Activated naive CD4-positive, alpha-beta T cell treated with anti-CD3 and anti-CD28 coated beads, Interleukin-2, amount 10 ng/mL, durations not matched to agents 7 days and 5 days (primary cell): ENCODE data around the gene SPSB2.

Experiments used
- CTCF ChIA-PET: fragments of 350-600 bp; sonication (Branson Sonifier 250); formaldehyde crosslinking; loops from one replicate; lab custom pipeline; 2021; ENCODE audit warnings: antibody characterized with exemption; lab: Charles Lee
- DNase-seq: peaks from one replicate; pipeline ENCODE4 v3.0.0-alpha.2; 2020
- H3K27ac Mint-ChIP-seq: one replicate; pipeline ENCODE4 v1.8.0; 2021; ENCODE audit warnings: mild to moderate bottlenecking, moderate library complexity, mixed read lengths
- H3K27me3 Mint-ChIP-seq: one replicate; pipeline ENCODE4 v1.8.0; 2021; ENCODE audit warnings: mild to moderate bottlenecking, mixed read lengths
- H3K36me3 Mint-ChIP-seq: one replicate; pipeline ENCODE4 v1.8.0; 2021; ENCODE audit warnings: mixed read lengths
- H3K4me1 Mint-ChIP-seq: one replicate; pipeline ENCODE4 v1.8.0; 2021; ENCODE audit warnings: mixed read lengths
- H3K4me3 Mint-ChIP-seq: one replicate; pipeline ENCODE4 v1.8.0; 2021; ENCODE audit warnings: mild to moderate bottlenecking, moderate library complexity, mixed read lengths
- H3K9me3 Mint-ChIP-seq: one replicate; pipeline ENCODE4 v1.8.0; 2021; ENCODE audit warnings: mixed read lengths

Gene SPSB2

GRCh38 chr12:6860942-6861341 lies 12.2 kb downstream of the SPSB2 start:
- Mint-ChIP-seq H3K4me1 (no peaks in the 10 kb centered on the region), H3K36me3 (peaks cover 73% of the 10 kb centered on the region), H3K27me3 (no peaks in the 10 kb centered on the region), H3K9me3 (no peaks in the 10 kb centered on the region), H3K4me3 (no peak overlapping the region), H3K27ac (no peak overlapping the region)
- CTCF ChIA-PET, result interaction anchor here (1.1 kb wide), 1 partner anchor 12 kb away, joined by 4 read pairs; the partner anchor contains the start of gene SPSB2
- no peak for DNase-seq

DNA sequence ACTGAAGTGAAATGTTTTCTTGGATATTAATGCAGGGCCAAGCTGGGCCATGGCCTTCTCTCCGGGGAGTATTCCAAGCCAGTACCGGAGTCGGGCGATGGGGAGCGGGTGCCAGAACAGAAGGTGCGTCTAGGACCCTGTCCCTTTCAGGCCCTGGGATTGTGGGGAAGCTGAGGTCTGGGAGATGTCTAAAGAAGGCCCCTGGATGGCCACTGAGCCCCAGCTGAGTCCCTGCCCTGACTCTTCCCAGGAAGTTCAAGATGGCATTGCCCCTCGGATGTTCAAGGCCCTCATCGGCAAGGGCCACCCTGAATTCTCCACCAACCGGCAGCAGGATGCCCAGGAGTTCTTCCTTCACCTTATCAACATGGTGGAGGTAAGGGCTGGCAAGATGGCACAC lies 13.0 kb downstream of the SPSB2 start:
- CTCF ChIA-PET, result no interaction called here
- peaks cover 70% of the 10 kb centered on the region for H3K36me3 Mint-ChIP-seq
- no peak overlapping the region for H3K4me3 Mint-ChIP-seq
- no peaks in the 10 kb centered on the region for H3K27me3 Mint-ChIP-seq
- H3K27ac Mint-ChIP-seq, result no peak overlapping the region
- no peaks in the 10 kb centered on the region for H3K9me3 Mint-ChIP-seq
- H3K4me1 Mint-ChIP-seq, result peaks cover under 1% of the 10 kb centered on the region
- no peak for DNase-seq

DNA sequence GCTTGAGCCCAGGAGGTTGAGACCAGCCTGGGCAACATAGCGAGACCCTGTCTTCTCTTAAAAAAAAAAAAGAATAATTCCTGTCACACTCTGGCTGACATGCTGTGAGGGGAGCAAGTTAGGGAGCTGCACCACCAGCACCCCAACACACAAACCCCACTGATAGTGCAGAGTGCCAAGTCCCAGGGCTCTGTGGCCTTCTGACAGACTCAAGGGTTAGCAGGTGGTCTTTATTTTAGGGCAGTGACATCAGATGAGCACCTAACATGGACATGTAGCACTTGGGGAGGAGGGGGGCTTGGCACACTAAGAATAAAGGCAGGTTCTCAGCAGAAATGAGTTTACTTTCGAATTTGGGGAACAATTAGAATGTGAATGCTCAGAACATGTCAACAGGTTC lies 14.3 kb downstream of the SPSB2 start:
- DNase-seq, result no peak
- no peaks in the 10 kb centered on the region for H3K9me3 Mint-ChIP-seq
- CTCF ChIA-PET, result no interaction called here
- H3K27ac Mint-ChIP-seq, result no peak overlapping the region
- no peaks in the 10 kb centered on the region for H3K27me3 Mint-ChIP-seq
- H3K4me1 Mint-ChIP-seq, result peaks cover 13% of the 10 kb centered on the region
- H3K36me3 Mint-ChIP-seq, result peaks cover 64% of the 10 kb centered on the region
- H3K4me3 Mint-ChIP-seq, result no peak overlapping the region

GRCh38 chr12:6855322-6855721 lies 17.8 kb downstream of the SPSB2 start:
- Mint-ChIP-seq H3K36me3 (peaks cover 43% of the 10 kb centered on the region), H3K9me3 (no peaks in the 10 kb centered on the region), H3K4me3 (no peak overlapping the region), H3K27me3 (no peaks in the 10 kb centered on the region), H3K27ac (no peak overlapping the region), H3K4me1 (peaks cover 27% of the 10 kb centered on the region)
- CTCF ChIA-PET, result no interaction called here
- no peak for DNase-seq

GRCh38 chr12:6854036-6854435 lies 19.1 kb downstream of the SPSB2 start:
- H3K9me3 Mint-ChIP-seq, result no peaks in the 10 kb centered on the region
- CTCF ChIA-PET, result interaction anchor here (1.2 to 4.3 kb wide), 4 partner anchors 10 to 19 kb away, joined by 3 to 29 read pairs (median 8); partner anchors contain the start of genes SPSB2 and TPI1
- H3K4me3 Mint-ChIP-seq, result peak overlapping the region; percentile 84
- no peak for DNase-seq
- no peaks in the 10 kb centered on the region for H3K27me3 Mint-ChIP-seq
- H3K27ac Mint-ChIP-seq, result peak overlapping the region; percentile 100
- H3K4me1 Mint-ChIP-seq, result peaks cover 40% of the 10 kb centered on the region
- H3K36me3 Mint-ChIP-seq, result peaks cover 47% of the 10 kb centered on the region

DNA sequence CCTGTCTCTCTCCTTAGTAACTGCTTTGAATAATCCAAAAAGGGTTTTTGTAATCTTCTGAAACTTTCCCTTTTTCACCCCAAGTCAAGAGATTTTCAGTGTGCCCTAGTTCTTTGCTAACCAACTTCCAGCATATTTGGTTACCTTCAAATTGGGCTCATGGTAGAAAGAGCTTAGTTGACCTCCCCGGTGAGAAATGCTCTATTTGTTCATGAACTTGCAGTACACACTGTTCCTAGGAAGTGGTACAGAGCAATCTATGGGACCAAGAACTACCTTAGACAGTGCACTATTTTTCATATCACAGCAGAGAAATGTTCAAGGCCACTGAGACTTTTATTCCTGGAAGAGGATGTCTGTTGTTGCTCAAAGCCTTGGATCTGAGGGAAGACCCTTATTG lies 19.5 kb downstream of the SPSB2 start:
- Mint-ChIP-seq H3K27me3 (no peaks in the 10 kb centered on the region), H3K36me3 (peaks cover 48% of the 10 kb centered on the region)

DNA sequence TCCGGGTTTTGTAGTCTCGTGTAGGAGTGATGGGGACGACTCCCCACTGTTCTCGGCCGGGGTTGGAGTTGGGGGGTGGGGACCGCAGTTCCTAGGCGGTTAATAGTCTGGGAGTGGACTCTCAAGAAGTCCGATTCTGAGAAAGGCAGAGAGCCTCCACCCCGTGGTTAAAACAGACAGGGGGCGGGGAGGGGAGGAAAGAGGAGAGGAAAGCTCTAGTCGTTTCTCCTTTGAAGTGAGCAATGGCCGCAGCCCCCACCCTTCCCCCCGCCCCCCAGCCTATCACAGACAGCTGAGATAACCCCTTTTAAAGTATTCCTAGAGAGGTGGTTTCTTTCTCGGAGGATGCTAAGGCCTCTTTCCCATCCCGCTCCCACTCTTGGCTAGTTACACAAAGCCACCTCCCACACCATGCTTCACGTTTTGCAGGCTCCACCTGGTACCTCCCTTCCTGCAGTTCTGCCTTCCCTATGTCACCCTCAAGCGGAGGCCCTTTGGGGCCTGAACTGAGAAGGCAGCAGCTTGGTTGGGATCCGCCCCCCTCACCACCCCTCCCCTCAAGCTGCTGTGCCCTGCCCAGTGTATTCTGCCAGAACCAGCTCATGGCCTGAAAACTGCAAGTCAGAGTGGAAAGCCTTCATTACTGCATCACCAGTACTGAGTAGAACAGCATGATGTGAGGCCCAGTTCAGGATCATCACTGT lies 20.3 kb downstream of the SPSB2 start:
- peaks cover 48% of the 10 kb centered on the region for H3K4me1 Mint-ChIP-seq
- peak overlapping the region; percentile 84 for H3K4me3 Mint-ChIP-seq
- no peaks in the 10 kb centered on the region for H3K27me3 Mint-ChIP-seq
- H3K27ac Mint-ChIP-seq, result peak overlapping the region; percentile 100
- CTCF ChIA-PET, result interaction anchor here (0.6 to 6.2 kb wide), 12 partner anchors 12 to 311 kb away, joined by 3 to 38 read pairs (median 4); partner anchors contain the start of genes SPSB2 and TPI1
- DNase-seq, result peak; percentile 84
- no peaks in the 10 kb centered on the region for H3K9me3 Mint-ChIP-seq
- peaks cover 50% of the 10 kb centered on the region for H3K36me3 Mint-ChIP-seq

More for the DNA sequence above, 19.5 kb downstream of the SPSB2 start:
- CTCF ChIA-PET, result interaction anchor here (0.9 to 6.2 kb wide), 8 partner anchors 10 to 310 kb away, joined by 3 to 38 read pairs (median 6); partner anchors contain the start of genes SPSB2 and TPI1
- Mint-ChIP-seq H3K4me3 (peak overlapping the region; percentile 84), H3K27ac (peak overlapping the region; percentile 100), H3K9me3 (no peaks in the 10 kb centered on the region), H3K4me1 (peaks cover 43% of the 10 kb centered on the region)
- no peak for DNase-seq

DNA sequence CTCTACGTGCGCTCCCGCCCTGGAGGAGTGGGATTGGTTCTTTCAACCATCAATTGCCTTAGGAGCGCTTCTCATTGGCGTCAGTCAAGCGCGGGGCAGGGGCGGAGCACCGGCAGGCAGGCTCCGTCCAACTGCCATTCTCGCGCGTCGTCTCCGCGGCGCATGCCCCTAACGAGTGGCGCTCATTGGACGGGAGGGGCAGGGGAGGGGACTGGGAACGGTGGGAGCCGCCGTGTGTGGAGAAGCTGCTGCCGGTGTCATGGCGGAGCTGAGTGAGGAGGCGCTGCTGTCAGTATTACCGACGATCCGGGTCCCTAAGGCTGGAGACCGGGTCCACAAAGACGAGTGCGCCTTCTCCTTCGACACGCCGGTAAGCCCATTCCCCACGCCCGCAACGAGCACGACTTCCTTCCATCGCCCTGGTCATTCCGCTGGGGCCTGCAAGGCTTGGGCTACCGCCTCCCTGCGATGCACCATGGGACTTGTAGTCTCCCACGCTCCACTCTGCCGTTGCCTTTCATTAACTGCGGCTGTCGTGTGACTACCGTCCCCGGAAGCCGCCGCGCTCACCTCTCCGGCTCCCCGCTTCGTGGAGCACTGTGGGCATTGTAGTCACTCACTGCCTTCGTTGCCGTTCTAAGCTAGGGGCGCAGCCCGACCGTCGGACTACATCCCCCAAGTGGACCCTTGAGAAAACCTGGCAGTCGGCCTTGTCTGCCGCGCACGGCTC lies 21.0 kb downstream of the SPSB2 start, which contains the start of gene USP5:
USP5 (plus strand) TSS at position 230 of the 730 bp plus-strand sequence; CDS start at position 260, 30 bp downstream.
- Mint-ChIP-seq H3K36me3 (peaks cover 50% of the 10 kb centered on the region), H3K4me1 (peaks cover 55% of the 10 kb centered on the region), H3K27ac (peak within 1 kb of the TSS; percentile 100), H3K27me3 (no peaks in the 10 kb centered on the region), H3K9me3 (no peaks in the 10 kb centered on the region), H3K4me3 (peak within 1 kb of the TSS; percentile 84)
- CTCF ChIA-PET, result interaction anchor here (0.6 to 6.2 kb wide), 13 partner anchors 13 to 98 kb away, joined by 3 to 38 read pairs (median 4); partner anchors contain the start of gene SPSB2
- DNase-seq, result peak; percentile 99

- H3K36me3 Mint-ChIP-seq, result peaks cover 46% of the 10 kb centered on the region
- peak; percentile 97 for DNase-seq
- peak within 1 kb of the TSS; percentile 84 for H3K4me3 Mint-ChIP-seq
- H3K27me3 Mint-ChIP-seq, result no peaks in the 10 kb centered on the region
- H3K9me3 Mint-ChIP-seq, result no peaks in the 10 kb centered on the region
- peak within 1 kb of the TSS; percentile 100 for H3K27ac Mint-ChIP-seq
- CTCF ChIA-PET, result interaction anchor here (1.0 to 6.2 kb wide), 8 partner anchors 15 to 97 kb away, joined by 3 to 38 read pairs (median 5); partner anchors contain the start of gene SPSB2
- H3K4me1 Mint-ChIP-seq, result peaks cover 55% of the 10 kb centered on the region
These were observed 21.8 kb downstream of the SPSB2 start, which contains the start of gene CDCA3 for GRCh38 chr12:6851153-6851920. Gene CDCA3, minus strand, starts transcription at chr12:6851286. Its CDS starts 334 bp downstream, at chr12:6850952.

DNA sequence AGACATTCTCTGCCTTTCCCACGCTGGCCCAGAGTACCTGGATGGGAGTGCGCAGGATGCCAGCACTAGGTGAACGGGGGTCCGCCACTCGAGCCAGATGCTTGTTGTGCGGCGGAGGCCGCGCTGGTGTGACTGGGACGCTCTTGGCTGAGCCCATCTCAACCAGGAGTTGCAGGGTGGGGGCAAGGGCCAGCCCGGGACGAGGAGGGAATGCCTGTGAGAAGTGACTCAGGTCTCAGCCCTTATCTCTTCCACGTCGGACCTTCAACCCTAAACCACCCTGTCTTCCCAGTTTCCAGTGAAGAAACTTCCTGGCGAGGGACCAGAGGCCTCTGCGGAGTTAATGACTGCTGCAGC lies 22.3 kb downstream of the SPSB2 start:
- H3K9me3 Mint-ChIP-seq, result no peaks in the 10 kb centered on the region
- H3K36me3 Mint-ChIP-seq, result peaks cover 43% of the 10 kb centered on the region
- peak overlapping the region; percentile 84 for H3K4me3 Mint-ChIP-seq
- H3K27ac Mint-ChIP-seq, result peak overlapping the region; percentile 100
- DNase-seq, result no peak
- H3K4me1 Mint-ChIP-seq, result peaks cover 55% of the 10 kb centered on the region
- no peaks in the 10 kb centered on the region for H3K27me3 Mint-ChIP-seq
- CTCF ChIA-PET, result interaction anchor here (1.0 to 6.2 kb wide), 6 partner anchors 15 to 97 kb away, joined by 3 to 38 read pairs (median 8); partner anchors contain the start of gene SPSB2

GRCh38 chr12:6849976-6850560 lies 23.0 kb downstream of the SPSB2 start:
- H3K4me1 Mint-ChIP-seq, result peaks cover 54% of the 10 kb centered on the region
- no peaks in the 10 kb centered on the region for H3K27me3 Mint-ChIP-seq
- no peaks in the 10 kb centered on the region for H3K9me3 Mint-ChIP-seq
- H3K36me3 Mint-ChIP-seq, result peaks cover 39% of the 10 kb centered on the region
- peak overlapping the region; percentile 87 for H3K27ac Mint-ChIP-seq
- CTCF ChIA-PET, result interaction anchor here (2.0 to 6.2 kb wide), 3 partner anchors 14 to 21 kb away, joined by 6 to 38 read pairs (median 12); partner anchors contain the start of gene P3H3
- H3K4me3 Mint-ChIP-seq, result peak overlapping the region; percentile 84
- no peak for DNase-seq

DNA sequence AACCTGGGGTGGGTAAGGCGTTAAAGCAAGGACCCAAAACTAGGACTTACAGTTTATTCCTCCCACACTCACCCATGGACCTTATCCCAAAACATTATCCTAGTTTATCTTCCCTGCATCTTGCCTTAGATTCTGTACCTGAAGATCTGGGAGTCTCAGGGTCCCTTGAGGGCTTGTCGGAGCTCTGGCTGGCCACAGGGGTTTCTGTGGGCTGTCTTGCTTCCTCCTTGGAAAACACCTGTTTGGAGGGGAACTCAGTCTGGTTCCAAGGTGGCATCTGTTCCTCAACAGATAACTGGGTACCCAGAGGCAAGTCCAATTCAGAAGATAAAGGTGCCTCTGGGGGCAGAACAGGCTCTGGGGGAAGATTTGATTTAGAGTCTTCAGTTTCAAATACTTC lies 23.7 kb downstream of the SPSB2 start:
- Mint-ChIP-seq H3K4me1 (peaks cover 48% of the 10 kb centered on the region), H3K27me3 (no peaks in the 10 kb centered on the region), H3K4me3 (peak overlapping the region; percentile 84), H3K27ac (peak overlapping the region; percentile 69), H3K36me3 (peaks cover 39% of the 10 kb centered on the region), H3K9me3 (no peaks in the 10 kb centered on the region)
- no peak for DNase-seq
- CTCF ChIA-PET, result interaction anchor here (1.1 to 6.2 kb wide), 4 partner anchors 13 to 24 kb away, joined by 3 to 38 read pairs (median 5); partner anchors contain the start of genes P3H3 and SPSB2

DNA sequence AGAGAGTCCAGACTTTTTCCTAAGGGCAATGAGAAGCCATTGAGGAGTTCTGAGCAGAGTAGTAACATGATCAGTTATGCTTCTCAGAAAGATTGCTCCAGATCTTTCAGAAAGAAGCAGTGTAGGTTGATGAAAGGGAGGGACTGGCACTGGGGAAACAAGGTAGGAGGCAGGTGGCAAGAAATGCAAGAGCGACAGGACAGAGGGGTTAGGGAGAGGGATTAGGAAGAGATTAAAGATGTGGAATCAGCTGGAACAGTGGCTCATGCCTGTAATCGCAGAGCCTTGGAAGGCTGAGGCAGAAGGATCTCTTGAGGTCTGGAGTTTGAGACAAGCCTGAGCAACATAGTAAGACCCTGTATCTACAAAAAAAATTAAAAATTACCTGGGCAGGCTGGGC lies 25.4 kb downstream of the SPSB2 start:
- DNase-seq, result no peak
- Mint-ChIP-seq H3K4me3 (no peak overlapping the region), H3K9me3 (no peaks in the 10 kb centered on the region), H3K36me3 (peaks cover 36% of the 10 kb centered on the region), H3K27me3 (peaks cover 7% of the 10 kb centered on the region), H3K4me1 (peaks cover 33% of the 10 kb centered on the region), H3K27ac (no peak overlapping the region)
- CTCF ChIA-PET, result interaction anchor here (1.2 to 6.2 kb wide), 3 partner anchors 12 to 21 kb away, joined by 3 to 38 read pairs (median 6); partner anchors contain the start of gene P3H3
